GM20000 (cell line): ENCODE measurements around the gene PRRT4.

Experiments used
- DNase-seq: peaks from one replicate; pipeline ENCODE4 v3.0.0; 2012; ENCODE audit warnings: low spot score
- TF ChIP-seq, protein P1 (sequence below): IDR thresholded peaks from 2 replicates; pipeline ENCODE4 v1.5.1; 2012; ENCODE audit warnings: mild to moderate bottlenecking, control low read depth; ENCODE audit errors: extremely low read depth, missing control alignments

The PRRT4 gene

DNA sequence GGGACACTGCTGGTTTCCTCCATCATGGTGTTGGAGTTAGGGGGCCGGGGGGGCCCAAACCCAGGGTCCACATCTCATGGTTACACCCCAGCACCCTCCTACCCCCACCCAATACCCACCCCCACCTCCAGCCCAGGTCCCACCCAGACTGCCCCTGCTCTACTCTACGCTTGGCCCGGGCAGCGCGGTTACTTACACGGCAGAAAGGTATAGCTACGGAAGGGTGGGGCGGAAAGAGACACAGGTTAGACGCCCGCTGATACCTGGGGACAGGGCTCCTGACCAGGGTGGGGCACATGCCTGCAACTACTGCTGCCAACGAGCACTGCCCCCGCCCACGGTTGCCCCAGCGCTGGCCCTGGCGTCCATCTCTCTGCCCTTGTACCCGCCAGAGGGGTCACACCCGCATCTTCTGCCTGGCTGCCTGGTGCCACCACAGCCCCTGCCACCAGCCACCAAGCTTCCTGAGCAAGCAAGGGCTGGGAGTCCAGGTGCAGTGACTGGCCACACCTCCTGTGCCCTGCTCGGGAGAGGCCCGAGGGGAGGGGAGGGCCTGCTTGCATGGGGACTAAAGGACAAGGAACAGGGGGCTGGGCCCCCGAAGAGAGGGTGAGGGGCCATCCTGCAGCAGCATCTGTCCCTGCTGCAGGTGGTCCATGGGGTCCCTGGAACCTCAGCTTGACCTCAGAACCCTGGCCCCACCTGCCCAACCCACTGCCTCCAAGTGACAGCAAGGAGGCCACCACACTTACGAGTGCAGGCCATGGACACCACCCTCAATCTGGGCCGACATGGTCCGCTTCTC lies 32.2 kb upstream of the PRRT4 start:
- TF ChIP-seq, protein P1, sequence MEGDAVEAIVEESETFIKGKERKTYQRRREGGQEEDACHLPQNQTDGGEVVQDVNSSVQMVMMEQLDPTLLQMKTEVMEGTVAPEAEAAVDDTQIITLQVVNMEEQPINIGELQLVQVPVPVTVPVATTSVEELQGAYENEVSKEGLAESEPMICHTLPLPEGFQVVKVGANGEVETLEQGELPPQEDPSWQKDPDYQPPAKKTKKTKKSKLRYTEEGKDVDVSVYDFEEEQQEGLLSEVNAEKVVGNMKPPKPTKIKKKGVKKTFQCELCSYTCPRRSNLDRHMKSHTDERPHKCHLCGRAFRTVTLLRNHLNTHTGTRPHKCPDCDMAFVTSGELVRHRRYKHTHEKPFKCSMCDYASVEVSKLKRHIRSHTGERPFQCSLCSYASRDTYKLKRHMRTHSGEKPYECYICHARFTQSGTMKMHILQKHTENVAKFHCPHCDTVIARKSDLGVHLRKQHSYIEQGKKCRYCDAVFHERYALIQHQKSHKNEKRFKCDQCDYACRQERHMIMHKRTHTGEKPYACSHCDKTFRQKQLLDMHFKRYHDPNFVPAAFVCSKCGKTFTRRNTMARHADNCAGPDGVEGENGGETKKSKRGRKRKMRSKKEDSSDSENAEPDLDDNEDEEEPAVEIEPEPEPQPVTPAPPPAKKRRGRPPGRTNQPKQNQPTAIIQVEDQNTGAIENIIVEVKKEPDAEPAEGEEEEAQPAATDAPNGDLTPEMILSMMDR = no peak
- no peak for DNase-seq

DNA sequence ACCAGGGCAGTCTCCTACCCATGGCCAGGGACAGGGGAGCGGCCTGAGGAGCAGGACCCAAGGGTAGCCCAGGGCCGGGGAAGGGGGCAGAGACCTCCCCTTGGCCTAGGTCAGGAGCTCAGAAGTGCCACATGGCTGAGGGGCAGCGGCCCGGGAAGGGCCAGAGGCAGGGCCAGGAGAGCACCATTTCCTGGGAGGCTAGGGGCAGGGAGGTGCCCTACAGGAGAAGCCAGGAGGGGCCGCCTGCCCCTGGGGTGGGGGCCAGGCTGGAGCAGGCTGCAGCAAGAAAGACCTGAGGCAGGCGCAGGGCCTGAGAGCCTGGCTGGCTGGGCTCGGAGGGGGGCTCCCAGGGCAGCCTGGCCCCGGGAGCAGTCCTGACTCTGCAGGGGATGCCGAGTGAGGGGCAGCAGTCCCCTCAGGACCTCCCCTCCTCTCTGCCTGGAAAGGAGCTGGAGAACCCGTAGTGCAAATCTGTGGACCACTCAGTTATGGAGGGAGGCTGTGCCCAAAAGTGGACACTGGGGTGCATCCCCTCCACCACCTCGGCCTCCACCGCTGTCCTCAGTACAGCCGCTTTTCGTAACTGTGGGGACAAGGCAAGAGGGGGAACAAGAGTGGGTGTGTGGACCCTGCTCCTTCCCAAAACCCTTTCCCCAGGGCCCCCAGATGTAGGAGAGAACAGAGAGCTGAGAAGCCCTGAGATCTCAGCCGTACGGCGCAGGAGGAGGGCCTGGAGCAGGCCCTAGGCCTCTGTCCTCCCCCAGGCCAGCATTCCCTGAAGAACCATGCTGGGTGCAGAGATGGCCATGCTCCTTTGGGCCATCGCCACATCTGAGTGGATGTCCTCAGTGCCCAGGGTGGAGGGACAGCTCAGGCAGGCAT lies 31.2 kb upstream of the PRRT4 start:
- no peak for DNase-seq
- TF ChIP-seq, protein P1 = no peak

- DNase-seq = no peak
- TF ChIP-seq, protein P1 = no peak
Measured at GRCh38 chr7:128391805-128392204, 30.3 kb upstream of the PRRT4 start.

DNA sequence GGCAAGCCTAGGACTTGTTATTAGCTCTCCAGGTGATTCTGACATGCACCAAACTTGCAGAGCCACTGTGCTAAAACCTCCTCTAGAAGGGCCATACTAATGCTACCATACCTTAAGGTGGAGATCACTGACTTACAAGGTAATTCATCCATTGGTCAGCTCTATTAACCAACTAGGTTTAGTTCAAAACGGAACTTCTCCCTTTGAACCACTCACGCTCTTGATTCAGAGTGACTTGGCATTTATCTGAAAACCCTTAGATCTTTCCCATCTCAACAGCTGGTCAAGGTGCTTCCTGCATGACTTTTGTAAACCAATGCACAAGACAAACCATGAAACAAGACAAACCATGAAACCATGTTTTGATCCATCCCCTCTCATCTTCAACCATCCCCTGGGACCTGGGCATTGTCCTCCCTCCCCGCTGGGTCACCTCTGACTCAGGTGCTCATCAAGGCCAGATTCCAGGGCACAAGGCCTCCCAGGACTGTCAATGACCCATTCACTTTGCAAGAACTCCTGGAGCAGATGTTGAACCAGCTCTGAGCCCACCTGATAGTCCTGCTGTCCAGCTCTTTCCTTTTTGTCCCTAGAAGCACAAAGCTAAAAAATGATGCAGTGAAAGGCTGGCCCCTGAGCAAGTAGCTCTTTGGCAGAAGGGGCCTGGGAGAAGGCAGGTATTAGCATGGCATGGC lies 29.5 kb upstream of the PRRT4 start:
- no peak for DNase-seq
- TF ChIP-seq, protein P1 = no peak

DNA sequence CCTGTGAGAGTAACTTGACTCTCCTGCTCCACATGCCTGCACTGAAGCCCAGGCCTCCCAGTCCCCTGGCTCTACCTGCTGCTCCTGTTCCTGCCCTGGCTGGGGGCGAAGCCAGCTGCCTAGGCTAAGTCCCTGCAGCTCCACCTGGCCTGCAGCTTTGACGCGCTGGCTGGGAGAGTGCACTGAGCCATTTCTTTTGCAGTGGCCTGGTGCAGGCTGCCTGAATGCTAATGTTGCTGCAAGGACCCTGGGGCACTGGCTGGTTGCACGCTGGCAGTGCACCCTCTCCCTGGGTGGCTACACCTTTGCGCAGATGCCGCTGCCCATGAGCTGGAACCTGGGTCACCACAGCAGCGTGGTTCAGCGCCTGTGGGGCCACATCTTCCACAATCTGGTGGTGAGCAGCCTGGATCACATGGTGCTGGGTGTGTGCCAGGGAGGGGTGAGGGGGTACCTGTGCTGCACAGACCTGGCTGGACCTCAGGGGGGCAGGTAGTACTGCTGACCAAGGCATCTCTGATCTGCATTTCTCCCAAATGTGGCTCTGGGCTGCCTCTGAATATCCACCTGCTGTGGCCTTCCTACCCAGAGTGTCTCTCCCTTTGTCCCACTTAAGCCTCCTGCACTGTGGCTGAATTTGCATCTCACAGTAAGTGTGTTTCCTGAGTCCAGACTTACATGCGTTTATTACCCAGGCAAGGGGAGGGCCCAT lies 28.3 kb upstream of the PRRT4 start:
- TF ChIP-seq, protein P1 = no peak
- DNase-seq = no peak

DNA sequence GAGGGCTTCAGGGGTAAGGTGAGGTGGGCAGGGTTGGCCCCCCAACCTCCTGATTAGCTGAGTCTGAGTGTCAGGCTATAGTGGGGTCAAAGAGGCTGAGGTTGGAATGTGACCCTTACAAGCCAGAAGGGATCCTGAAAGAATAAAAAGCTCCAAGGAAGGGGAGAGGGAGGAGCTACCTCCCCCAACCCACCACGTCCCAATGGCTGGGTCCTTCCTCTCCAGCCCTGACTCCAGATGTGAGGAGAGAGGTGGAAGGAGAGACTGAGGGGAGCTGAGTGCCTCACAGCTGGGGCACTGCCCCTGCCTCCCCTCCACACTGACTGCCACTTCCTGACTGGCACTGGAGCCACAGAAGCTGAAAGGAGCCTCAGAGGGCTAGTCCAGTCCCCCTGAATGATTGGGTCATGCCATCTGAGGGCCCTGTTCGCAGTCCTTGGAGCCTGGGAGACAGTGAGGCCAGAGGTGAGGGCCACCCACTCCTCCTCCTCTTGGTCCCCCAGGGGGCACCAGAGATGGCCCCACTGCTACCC lies 27.7 kb upstream of the PRRT4 start:
- no peak for DNase-seq
- TF ChIP-seq, protein P1 = no peak
